ENCODE measurements around the gene ZFP69B. TPM values are rescaled to one million over a fixed set of nuclear protein-coding genes. Genes with fewer than 3 reads are reported as not detected.

Gene ZFP69B
- polyA plus RNA-seq, 1 donor (not counting 4 experiments of a cell fraction or from before 2014, with no cell fraction given), result 1.9 TPM

DNA sequence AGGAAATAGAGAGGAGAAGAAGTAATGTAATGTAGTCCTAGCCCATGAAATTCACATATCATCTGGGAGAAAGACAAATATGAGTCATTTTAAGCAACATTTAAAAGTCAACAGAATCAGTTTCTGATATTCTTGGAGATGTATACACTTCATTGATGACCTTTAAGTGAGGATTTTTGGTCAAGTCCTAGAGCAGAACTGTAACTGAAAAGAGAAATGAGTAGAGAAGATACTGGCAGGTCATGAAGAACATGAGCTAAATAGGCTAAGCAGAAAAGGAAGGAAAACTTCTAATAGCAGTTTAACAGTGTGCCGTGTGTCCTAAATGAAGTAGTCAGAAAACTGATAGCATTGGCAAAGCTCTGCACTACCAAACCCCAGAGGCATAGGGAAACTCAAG, 4.6 kb downstream of the ZFP69B start:
- H3K4me3 ChIP-seq (ENCODE audit: control insufficient read depth in 2 of 3, extremely low read depth in 1 of 3, insufficient read depth in 2 of 3, low read depth in 1 of 3, low read length in 3 of 3), result no peak overlapping the region
- H3K9me1 ChIP-seq (ENCODE audit: control insufficient read depth, extremely low read depth, insufficient read depth, low read length), result no peaks in the 10 kb centered on the region
- DNase-seq (ENCODE audit: low read depth, low spot score), result no peak
- no peaks in the 10 kb centered on the region for H3K27me3 ChIP-seq (ENCODE audit: control insufficient read depth, extremely low read depth, insufficient read depth, low read length)
- H3K4me2 ChIP-seq (ENCODE audit: control insufficient read depth, extremely low read depth, insufficient read depth, low read depth, low read length), result no peak overlapping the region
- peaks cover 1% of the 10 kb centered on the region for H3K9me3 ChIP-seq (ENCODE audit: control insufficient read depth, low read depth, low read length)
- dilution Hi-C loops (cut with MboI; ENCODE audit: extremely low pct_ligation_motif_present, low sequenced_read_pairs), result no loop called here
- TF ChIP-seq, protein P1, sequence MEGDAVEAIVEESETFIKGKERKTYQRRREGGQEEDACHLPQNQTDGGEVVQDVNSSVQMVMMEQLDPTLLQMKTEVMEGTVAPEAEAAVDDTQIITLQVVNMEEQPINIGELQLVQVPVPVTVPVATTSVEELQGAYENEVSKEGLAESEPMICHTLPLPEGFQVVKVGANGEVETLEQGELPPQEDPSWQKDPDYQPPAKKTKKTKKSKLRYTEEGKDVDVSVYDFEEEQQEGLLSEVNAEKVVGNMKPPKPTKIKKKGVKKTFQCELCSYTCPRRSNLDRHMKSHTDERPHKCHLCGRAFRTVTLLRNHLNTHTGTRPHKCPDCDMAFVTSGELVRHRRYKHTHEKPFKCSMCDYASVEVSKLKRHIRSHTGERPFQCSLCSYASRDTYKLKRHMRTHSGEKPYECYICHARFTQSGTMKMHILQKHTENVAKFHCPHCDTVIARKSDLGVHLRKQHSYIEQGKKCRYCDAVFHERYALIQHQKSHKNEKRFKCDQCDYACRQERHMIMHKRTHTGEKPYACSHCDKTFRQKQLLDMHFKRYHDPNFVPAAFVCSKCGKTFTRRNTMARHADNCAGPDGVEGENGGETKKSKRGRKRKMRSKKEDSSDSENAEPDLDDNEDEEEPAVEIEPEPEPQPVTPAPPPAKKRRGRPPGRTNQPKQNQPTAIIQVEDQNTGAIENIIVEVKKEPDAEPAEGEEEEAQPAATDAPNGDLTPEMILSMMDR (optimal IDR thresholded peaks at IDR 0.05 in 1 of 3, IDR thresholded peaks at IDR 0.05 in 1 of 3, conservative IDR thresholded peaks at IDR 0.05 in 1 of 3; ENCODE audit: extremely low read depth in 1 of 3, insufficient read depth in 2 of 3, low read length in 3 of 3), result no peak
- TF ChIP-seq EZH2 (IDR thresholded peaks at IDR 0.05; ENCODE audit: low read length), result no peak
- H4K20me1 ChIP-seq (ENCODE audit: control insufficient read depth, extremely low read depth, insufficient read depth, low read length), result no peaks in the 10 kb centered on the region
- H3K9ac ChIP-seq (ENCODE audit: control insufficient read depth, extremely low read depth, insufficient read depth, low read length), result no peak overlapping the region
- peaks cover 0 to 7% of the 10 kb centered on the region in 2 experiments for H3K36me3 ChIP-seq (ENCODE audit: control insufficient read depth in 2 of 2, extremely low read depth in 1 of 2, insufficient read depth in 2 of 2, low read length in 2 of 2)
- no peak overlapping the region for H3K27ac ChIP-seq (ENCODE audit: control insufficient read depth, insufficient read depth, low read length)
- FAIRE-seq, result no peak
- H2AFZ ChIP-seq (ENCODE audit: control insufficient read depth, low read length), result no peak overlapping the region
- H3K79me2 ChIP-seq (ENCODE audit: control insufficient read depth, insufficient read depth, low read length), result no peaks in the 10 kb centered on the region
- peaks cover 9% of the 10 kb centered on the region for H3K4me1 ChIP-seq (ENCODE audit: control insufficient read depth, extremely low read depth, insufficient read depth, low read length)

DNA sequence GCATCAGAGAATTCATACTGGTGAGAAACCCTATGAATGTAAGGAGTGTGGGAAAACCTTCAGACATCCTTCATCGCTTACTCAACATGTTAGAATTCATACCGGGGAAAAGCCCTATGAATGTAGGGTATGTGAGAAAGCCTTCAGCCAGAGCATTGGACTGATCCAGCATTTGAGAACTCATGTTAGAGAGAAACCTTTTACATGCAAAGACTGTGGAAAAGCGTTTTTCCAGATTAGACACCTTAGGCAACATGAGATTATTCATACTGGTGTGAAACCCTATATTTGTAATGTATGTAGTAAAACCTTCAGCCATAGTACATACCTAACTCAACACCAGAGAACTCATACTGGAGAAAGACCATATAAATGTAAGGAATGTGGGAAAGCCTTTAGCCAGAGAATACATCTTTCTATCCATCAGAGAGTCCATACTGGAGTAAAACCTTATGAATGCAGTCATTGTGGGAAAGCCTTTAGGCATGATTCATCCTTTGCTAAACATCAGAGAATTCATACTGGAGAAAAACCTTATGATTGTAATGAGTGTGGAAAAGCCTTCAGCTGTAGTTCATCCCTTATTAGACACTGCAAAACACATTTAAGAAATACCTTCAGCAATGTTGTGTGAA, 12.8 kb downstream of the ZFP69B start:
- no peaks in the 10 kb centered on the region for H3K4me1 ChIP-seq (ENCODE audit: control insufficient read depth, extremely low read depth, insufficient read depth, low read length)

More for the DNA sequence above, 12.8 kb downstream of the ZFP69B start:
- H3K9me3 ChIP-seq (ENCODE audit: control insufficient read depth, low read depth, low read length), result peaks cover 12% of the 10 kb centered on the region
- no peak overlapping the region for H2AFZ ChIP-seq (ENCODE audit: control insufficient read depth, low read length)
- no peak for TF ChIP-seq EZH2 (IDR thresholded peaks at IDR 0.05; ENCODE audit: low read length)
- TF ChIP-seq, protein P1 (optimal IDR thresholded peaks at IDR 0.05 in 1 of 3, IDR thresholded peaks at IDR 0.05 in 1 of 3, conservative IDR thresholded peaks at IDR 0.05 in 1 of 3; ENCODE audit: extremely low read depth in 1 of 3, insufficient read depth in 2 of 3, low read length in 3 of 3), result no peak
- H3K9me1 ChIP-seq (ENCODE audit: control insufficient read depth, extremely low read depth, insufficient read depth, low read length), result no peaks in the 10 kb centered on the region
- no peak overlapping the region for H3K9ac ChIP-seq (ENCODE audit: control insufficient read depth, extremely low read depth, insufficient read depth, low read length)
- H3K4me3 ChIP-seq (ENCODE audit: control insufficient read depth in 2 of 3, extremely low read depth in 1 of 3, insufficient read depth in 2 of 3, low read depth in 1 of 3, low read length in 3 of 3), result no peak overlapping the region
- FAIRE-seq (no peak), DNase-seq (ENCODE audit: low read depth, low spot score) (no peak)
- H3K79me2 ChIP-seq (ENCODE audit: control insufficient read depth, insufficient read depth, low read length), result no peaks in the 10 kb centered on the region
- H3K4me2 ChIP-seq (ENCODE audit: control insufficient read depth, extremely low read depth, insufficient read depth, low read depth, low read length), result no peak overlapping the region
- H3K27ac ChIP-seq (ENCODE audit: control insufficient read depth, insufficient read depth, low read length), result no peak overlapping the region
- H3K27me3 ChIP-seq (ENCODE audit: control insufficient read depth, extremely low read depth, insufficient read depth, low read length), result no peaks in the 10 kb centered on the region
- H3K36me3 ChIP-seq (ENCODE audit: control insufficient read depth in 2 of 2, extremely low read depth in 1 of 2, insufficient read depth in 2 of 2, low read length in 2 of 2), result peaks cover 0 to 3% of the 10 kb centered on the region in 2 experiments
- no peaks in the 10 kb centered on the region for H4K20me1 ChIP-seq (ENCODE audit: control insufficient read depth, extremely low read depth, insufficient read depth, low read length)
- dilution Hi-C loops (cut with MboI; ENCODE audit: extremely low pct_ligation_motif_present, low sequenced_read_pairs), result no loop called here

All from keratinocyte (primary cell).